Measurements from ENCODE around the gene FAM229B.

FAM229B gene

GRCh38 chr6:112065426-112065986 lies 21.9 kb upstream of the FAM229B start:
- TF ChIP-seq CTCF (IDR thresholded peaks at IDR 0.05; ENCODE audit: insufficient read depth, low read depth, low read length, missing control alignments) = no peak
- no peak overlapping the region for H3K4me3 ChIP-seq (ENCODE audit: low read length)
- no peak for DNase-seq (ENCODE audit: low read depth)

GRCh38 chr6:112066606-112067005 lies 20.8 kb upstream of the FAM229B start:
- no peak for DNase-seq (ENCODE audit: low read depth)
- no peak for TF ChIP-seq CTCF (IDR thresholded peaks at IDR 0.05; ENCODE audit: insufficient read depth, low read depth, low read length, missing control alignments)
- no peak overlapping the region for H3K4me3 ChIP-seq (ENCODE audit: low read length)

DNA sequence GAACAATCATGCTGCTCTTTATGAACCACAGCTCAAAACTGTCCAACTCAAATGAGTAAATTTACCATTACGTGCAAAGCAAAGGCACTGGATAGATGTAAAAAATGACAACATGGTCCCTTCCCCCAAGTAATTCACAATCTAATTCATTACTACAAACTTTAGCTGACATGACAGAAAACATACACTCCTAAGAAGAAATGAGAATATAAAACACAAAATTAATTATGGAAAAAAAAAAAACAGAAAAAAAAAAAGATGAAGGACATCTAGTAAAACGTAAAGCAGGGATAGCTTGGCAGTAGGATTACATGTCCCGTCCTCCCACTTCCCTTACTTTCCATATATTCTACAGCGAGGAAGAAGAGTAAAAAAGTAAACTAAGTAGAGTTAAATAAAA lies 5.8 kb upstream of the FAM229B start:
- no peak for DNase-seq (ENCODE audit: low read depth)
- no peak overlapping the region for H3K4me3 ChIP-seq (ENCODE audit: low read length)
- no peak for TF ChIP-seq CTCF (IDR thresholded peaks at IDR 0.05; ENCODE audit: insufficient read depth, low read depth, low read length, missing control alignments)

GRCh38 chr6:112085286-112086065 lies 1.9 kb upstream of the FAM229B start:
- no peak for TF ChIP-seq CTCF (IDR thresholded peaks at IDR 0.05; ENCODE audit: insufficient read depth, low read depth, low read length, missing control alignments)
- DNase-seq (ENCODE audit: low read depth) = no peak
- no peak overlapping the region for H3K4me3 ChIP-seq (ENCODE audit: low read length)

DNA sequence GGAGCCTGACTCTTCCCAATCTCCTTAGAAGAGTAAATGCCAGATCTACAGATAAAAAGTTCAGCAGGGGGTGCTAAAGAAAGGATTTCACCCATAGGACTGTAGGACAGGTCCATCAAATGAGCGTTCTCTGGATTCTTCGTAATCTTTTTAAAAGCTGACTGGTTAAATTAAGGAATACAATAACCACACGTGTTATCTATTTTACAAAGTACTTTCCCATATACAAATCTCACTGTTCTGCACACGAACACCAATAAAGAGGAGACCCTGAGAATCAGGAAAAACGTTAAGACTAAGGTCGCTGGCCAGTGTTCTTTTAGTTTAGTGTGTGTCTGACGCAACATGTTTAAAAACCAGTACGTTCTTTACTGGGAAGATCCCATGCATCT lies 651 bp upstream of the FAM229B start:
- H3K4me3 ChIP-seq (ENCODE audit: low read length) = peak overlapping the region; percentile 82
- peak; percentile 41 for TF ChIP-seq CTCF (IDR thresholded peaks at IDR 0.05; ENCODE audit: insufficient read depth, low read depth, low read length, missing control alignments)
- DNase-seq (ENCODE audit: low read depth) = peak; percentile 72

- no peak for TF ChIP-seq CTCF (IDR thresholded peaks at IDR 0.05; ENCODE audit: insufficient read depth, low read depth, low read length, missing control alignments)
- peak overlapping the region; percentile 82 for H3K4me3 ChIP-seq (ENCODE audit: low read length)
- no peak for DNase-seq (ENCODE audit: low read depth)
Observed at GRCh38 chr6:112087916-112088315, 525 bp downstream of the FAM229B start.

- H3K4me3 ChIP-seq (ENCODE audit: low read length) = no peak overlapping the region
- no peak for DNase-seq (ENCODE audit: low read depth)
Observed at GRCh38 chr6:112096901-112097300, 9.5 kb downstream of the FAM229B start.

More at GRCh38 chr6:112096901-112097300, 9.5 kb downstream of the FAM229B start:
- TF ChIP-seq CTCF (IDR thresholded peaks at IDR 0.05; ENCODE audit: insufficient read depth, low read depth, low read length, missing control alignments) = no peak
